AG09319 (cell line): ENCODE measurements around the gene KLHL29.

Source experiments
- DNase-seq: peaks from one replicate; pipeline ENCODE4 v3.0.0-alpha.2; 2010; ENCODE audit warnings: low read depth; ENCODE audit errors: extremely low read depth
- TF ChIP-seq, protein P1 (sequence below): IDR thresholded peaks from 2 replicates; pipeline ENCODE4 v1.5.1; 2011; ENCODE audit warnings: low read depth, mild to moderate bottlenecking, inconsistent platforms, low read length, moderate library complexity

The KLHL29 gene

DNA sequence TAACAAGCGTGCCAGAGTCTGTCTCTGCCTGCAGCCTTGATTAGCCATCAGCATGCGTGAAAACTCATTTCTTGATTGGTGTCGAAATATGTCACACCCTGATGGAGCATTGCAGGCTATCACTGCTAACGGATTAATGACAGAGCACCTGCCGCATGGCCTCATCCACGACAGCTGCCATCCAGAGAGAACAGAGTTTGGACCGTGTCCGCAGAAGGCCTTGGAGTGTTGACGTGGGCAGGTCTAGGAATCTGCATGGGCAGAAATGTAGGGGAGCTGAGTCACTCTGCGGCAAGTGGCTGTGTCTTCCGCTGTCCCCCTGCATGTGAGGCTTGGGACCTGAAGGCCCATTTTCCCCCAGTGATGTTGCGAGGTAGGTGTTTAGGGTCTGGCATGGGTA, 43.0 kb downstream of the KLHL29 start:
- TF ChIP-seq, protein P1, sequence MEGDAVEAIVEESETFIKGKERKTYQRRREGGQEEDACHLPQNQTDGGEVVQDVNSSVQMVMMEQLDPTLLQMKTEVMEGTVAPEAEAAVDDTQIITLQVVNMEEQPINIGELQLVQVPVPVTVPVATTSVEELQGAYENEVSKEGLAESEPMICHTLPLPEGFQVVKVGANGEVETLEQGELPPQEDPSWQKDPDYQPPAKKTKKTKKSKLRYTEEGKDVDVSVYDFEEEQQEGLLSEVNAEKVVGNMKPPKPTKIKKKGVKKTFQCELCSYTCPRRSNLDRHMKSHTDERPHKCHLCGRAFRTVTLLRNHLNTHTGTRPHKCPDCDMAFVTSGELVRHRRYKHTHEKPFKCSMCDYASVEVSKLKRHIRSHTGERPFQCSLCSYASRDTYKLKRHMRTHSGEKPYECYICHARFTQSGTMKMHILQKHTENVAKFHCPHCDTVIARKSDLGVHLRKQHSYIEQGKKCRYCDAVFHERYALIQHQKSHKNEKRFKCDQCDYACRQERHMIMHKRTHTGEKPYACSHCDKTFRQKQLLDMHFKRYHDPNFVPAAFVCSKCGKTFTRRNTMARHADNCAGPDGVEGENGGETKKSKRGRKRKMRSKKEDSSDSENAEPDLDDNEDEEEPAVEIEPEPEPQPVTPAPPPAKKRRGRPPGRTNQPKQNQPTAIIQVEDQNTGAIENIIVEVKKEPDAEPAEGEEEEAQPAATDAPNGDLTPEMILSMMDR, result no peak
- DNase-seq, result no peak

GRCh38 chr2:23429036-23429435, 44.1 kb downstream of the KLHL29 start:
- TF ChIP-seq, protein P1, result no peak
- DNase-seq, result no peak

- TF ChIP-seq, protein P1, result no peak
- DNase-seq, result peak; percentile 19
Observed at GRCh38 chr2:23430263-23430662, 45.3 kb downstream of the KLHL29 start.

GRCh38 chr2:23432531-23432930, 47.6 kb downstream of the KLHL29 start:
- no peak for DNase-seq
- TF ChIP-seq, protein P1, result no peak

DNA sequence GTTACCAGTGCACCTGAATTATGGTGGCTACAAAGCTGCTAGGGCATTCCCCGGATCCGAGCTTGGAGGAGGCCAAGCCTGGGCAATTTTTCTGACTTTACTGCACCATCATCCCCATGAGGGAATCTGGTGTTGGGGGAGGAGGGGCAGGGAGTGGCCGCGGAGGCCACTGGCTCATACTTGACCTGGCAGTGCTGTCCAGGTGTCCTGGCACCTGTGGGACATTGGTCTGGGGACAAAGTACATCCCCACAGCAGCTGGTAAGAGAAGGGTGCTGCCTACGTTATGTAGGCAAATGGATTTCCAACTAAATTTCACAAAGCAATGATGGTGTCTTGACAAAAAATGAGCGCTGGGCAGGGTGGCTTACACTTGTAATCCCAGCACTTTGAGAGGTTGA, 48.3 kb downstream of the KLHL29 start:
- TF ChIP-seq, protein P1, result no peak
- no peak for DNase-seq

DNA sequence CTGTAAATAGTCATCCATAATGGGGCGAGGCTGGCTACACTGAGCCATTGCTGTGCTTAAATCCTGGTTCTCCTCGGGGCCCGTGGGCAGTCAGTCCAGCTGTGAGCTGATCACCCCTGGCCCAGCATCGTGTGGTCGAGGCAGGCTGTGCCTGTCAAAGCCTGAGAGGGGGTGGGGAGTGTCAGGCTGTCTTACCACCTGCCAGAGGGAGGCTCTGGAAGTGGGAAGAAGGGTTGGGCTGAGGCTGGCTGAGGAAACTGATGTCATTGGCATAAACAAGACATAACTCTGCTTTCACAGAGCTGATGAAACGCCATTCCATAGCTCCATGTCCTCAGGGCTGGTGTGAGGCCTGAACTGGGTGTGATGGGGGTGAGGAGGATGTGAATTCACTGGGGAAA, 49.7 kb downstream of the KLHL29 start:
- TF ChIP-seq, protein P1, result no peak
- DNase-seq, result no peak

DNA sequence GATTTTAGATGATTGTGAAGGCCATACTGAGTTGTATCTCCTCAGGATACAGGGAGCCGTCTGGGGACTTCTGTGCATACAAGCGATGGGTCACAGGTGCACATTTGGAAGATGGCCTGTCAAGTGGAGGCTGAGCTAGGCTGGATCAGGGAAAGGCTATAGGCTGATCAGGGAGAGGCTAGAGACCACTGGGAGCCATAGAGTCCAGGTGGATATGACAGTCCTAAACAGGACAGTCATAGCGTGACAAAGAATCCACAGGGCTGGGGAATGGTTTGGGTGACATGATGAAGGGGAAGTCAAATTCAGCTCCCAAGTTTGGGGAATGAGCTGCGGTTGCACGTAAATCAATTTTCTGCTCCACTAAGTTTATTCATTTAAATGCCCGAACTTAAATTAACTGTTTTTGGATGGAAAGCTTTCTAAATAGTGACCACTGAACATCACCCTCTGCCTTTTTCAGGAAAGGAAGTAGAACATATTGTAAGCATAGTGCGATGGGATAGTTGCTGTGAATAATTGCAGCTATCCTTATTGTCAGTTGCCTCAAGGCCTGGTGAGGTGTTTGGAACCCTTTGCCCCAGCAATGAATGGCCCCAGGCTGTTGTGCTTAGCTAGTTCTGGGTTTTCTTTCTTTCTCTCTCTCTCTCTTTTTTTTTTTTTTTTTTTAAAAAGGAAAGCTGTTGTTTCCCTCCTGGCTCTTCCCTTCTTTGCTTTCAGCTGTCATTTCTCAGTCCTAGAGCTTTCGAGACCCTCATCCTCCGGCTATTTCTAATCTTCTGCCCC, 50.5 kb downstream of the KLHL29 start:
- no peak for DNase-seq
- TF ChIP-seq, protein P1, result no peak
